Fibroblast of villous mesenchyme (primary cell): ENCODE data around the gene HLCS. TPM values are rescaled to one million over a fixed set of nuclear protein-coding genes. Genes with fewer than 3 reads are reported as not detected.

Experiments used
- DNase-seq: peaks from one replicate; pipeline ENCODE4 v3.0.0-alpha.2; 2010; ENCODE audit warnings: low read depth
- H3K4me3 ChIP-seq: 2 replicates; pipeline ENCODE4 v1.5.1; 2011; ENCODE audit warnings: low read depth, mild to moderate bottlenecking, low read length
- CTCF ChIP-seq: IDR thresholded peaks from 2 replicates; pipeline ENCODE4 v1.5.1; 2012; ENCODE audit warnings: low read depth, mild to moderate bottlenecking, low read length; ENCODE audit not compliant: insufficient read depth
- total RNA-seq: library from RNA; depleted of rRNA; stranded (reverse); fragments of >200 nt; gene quantifications from 2 replicates; pipeline ENCODE4 v1.2.3, GENCODE V29; 2012

HLCS gene
- total RNA-seq, 1 donor, result 44.0 TPM

GRCh38 chr21:36710729-36711048 lies 255.8 kb downstream of the HLCS start:
- no peak overlapping the region for H3K4me3 ChIP-seq
- no peak for TF ChIP-seq CTCF
- no peak for DNase-seq

GRCh38 chr21:36709868-36710728 lies 256.4 kb downstream of the HLCS start:
- no peak for TF ChIP-seq CTCF
- DNase-seq, result no peak
- H3K4me3 ChIP-seq, result no peak overlapping the region

GRCh38 chr21:36709030-36709867 lies 257.2 kb downstream of the HLCS start:
- H3K4me3 ChIP-seq, result no peak overlapping the region
- TF ChIP-seq CTCF, result no peak
- no peak for DNase-seq

GRCh38 chr21:36708286-36709029 lies 258.0 kb downstream of the HLCS start:
- H3K4me3 ChIP-seq, result no peak overlapping the region
- TF ChIP-seq CTCF, result no peak
- DNase-seq, result no peak

- no peak for DNase-seq
- no peak overlapping the region for H3K4me3 ChIP-seq
- no peak for TF ChIP-seq CTCF
These were observed 258.6 kb downstream of the HLCS start for GRCh38 chr21:36707763-36708285.

- H3K4me3 ChIP-seq, result no peak overlapping the region
- TF ChIP-seq CTCF, result no peak
- DNase-seq, result no peak
These were observed 259.3 kb downstream of the HLCS start for GRCh38 chr21:36706951-36707762.
